Occipital lobe (tissue), 2 donors: ENCODE data around the gene JPH4. TPM values are rescaled to one million over a fixed set of nuclear protein-coding genes. Genes with fewer than 3 reads are reported as not detected.

Experiments
- DNase-seq: peaks from one replicate; lab custom pipeline; 2025; lab: John Stamatoyannopoulos, UW
- total RNA-seq: library from RNA; depleted of rRNA; stranded (reverse); fragments of >200 nt; gene quantifications from one replicate; pipeline ENCODE4 v1.2.3, GENCODE V29; 2014

The JPH4 gene
- total RNA-seq, 1 donor from 2014 or later = 28.9 TPM

GRCh38 chr14:23548351-23549318 lies 30.0 kb downstream of the JPH4 start:
- DNase-seq = no peak

GRCh38 chr14:23547924-23548323 lies 30.7 kb downstream of the JPH4 start:
- DNase-seq = no peak

DNA sequence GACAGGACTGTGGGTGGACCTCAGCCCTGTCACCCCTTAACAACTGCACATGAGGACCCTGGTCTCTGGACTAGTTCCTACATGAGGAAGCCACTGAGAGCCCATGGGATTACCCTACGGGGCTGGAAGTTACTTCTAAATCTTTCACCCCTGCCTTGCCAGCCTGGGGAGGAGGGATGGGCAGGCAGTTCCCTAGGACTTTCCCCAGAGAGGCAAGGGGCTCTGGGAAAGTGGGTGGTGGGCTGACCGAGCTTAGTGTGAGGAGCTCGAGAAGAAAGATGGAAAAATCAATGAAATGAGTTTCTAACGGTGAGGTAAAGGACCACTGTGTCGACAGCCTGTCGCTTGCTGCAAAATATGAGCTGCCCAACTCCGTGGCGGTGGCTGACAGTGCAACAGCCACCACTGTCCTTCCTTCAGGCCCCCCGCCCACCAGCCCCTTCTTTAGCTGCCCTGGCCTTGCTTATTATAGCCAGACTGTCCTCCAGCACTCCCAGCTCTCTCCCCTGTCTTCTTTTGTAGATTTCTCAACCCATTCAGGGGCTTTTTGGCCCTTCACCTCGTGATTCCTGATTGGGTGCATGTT lies 32.0 kb downstream of the JPH4 start:
- no peak for DNase-seq

DNA sequence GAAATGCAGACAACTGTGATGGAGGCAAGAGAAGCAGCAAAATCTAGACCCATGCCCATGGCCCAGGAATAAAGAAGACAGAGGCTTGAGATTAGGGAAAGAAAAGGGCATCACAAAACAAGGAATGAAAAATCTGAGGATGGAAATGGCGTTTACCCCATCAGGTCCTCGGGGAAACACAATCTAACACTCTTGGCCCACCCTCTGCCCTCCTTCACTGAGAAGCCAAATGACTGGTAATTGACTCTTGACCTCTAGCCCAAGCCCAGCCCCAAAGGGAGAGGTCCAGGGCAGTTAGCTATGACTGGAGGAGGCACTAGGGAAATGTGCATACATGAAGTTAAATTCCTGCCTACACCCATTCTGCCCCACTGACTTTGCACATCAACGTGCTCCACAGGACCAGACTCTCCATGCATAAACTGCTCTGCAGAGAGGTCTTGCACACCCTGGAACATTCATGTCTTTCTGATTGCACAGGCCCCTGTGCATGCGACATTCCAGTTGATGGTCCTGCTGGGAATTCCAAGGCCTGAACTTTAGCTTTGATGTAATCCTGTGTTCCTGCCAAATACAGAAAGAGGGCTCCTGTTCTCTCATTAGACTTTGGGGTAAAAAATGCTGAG lies 32.7 kb downstream of the JPH4 start:
- DNase-seq = no peak

DNA sequence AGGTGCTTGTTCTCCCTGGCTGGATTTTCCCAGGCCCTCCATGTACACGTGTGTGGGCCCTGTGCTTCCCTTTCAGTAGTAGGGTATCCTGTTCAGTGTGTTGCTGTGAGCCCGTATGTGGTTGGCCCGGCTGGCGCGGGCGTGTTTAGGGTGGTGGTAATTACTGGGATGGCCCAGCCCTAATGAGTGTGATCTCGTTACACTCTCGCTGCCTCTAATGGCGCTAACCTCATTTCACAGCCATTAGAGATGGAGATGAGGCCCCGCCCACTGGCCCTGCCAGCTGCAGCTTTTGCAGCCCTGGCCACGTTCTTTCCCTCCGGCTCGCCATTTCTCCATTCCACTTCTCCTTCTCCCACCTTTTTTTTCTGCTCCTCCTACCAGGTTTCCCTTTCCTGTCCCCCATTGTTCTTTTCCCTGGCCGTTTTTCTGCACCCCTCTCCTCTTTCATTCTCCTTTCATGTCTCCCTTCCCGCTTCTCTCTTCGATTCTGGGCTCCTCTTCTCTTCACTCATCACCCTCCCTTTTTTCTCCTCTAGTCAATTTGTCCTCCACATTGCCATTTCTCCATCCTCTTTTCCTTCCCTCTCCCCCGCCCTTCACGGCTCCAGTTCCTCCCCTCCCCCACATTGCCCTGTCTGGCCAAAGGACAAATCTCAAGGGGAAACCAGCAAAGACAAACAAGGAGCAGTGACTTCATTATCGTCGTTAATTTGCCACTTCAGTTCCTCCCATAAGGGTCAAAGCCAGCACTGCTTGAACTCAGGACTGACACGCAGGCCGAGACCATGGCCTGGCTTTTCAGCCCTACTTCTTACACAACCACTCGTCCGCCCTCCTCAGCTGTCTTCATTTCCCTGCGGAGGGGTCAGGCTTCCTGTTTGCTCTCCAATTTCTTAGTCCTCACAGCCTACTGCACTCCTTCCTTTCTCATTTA lies 33.8 kb downstream of the JPH4 start:
- DNase-seq = no peak

- DNase-seq = no peak
These were observed 35.2 kb downstream of the JPH4 start for GRCh38 chr14:23543403-23543802.

DNA sequence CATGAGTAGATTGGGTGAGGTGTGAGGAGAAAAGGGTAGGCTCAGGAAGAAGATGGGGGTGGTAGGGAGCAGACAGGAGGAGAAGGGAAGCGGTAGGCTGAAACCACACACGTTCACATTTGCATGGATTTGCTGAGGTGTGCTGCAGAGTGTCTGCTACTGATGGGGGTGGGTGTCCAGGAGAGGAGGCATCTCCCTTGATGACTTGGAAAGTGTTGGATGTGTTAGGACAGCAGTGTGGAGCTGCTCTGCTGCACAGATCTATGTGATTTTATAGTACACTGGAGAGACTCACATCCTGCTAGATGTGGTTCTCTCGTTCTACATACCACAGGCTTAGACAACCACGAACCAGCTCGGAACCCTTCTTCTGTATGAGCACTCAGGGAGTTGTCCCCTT lies 36.3 kb downstream of the JPH4 start:
- DNase-seq = no peak

GRCh38 chr14:23540141-23540469 lies 38.5 kb downstream of the JPH4 start:
- DNase-seq = no peak

GRCh38 chr14:23539248-23540140 lies 39.1 kb downstream of the JPH4 start:
- DNase-seq = no peak

GRCh38 chr14:23538785-23539184 lies 39.8 kb downstream of the JPH4 start:
- peak; percentile 48 for DNase-seq

DNA sequence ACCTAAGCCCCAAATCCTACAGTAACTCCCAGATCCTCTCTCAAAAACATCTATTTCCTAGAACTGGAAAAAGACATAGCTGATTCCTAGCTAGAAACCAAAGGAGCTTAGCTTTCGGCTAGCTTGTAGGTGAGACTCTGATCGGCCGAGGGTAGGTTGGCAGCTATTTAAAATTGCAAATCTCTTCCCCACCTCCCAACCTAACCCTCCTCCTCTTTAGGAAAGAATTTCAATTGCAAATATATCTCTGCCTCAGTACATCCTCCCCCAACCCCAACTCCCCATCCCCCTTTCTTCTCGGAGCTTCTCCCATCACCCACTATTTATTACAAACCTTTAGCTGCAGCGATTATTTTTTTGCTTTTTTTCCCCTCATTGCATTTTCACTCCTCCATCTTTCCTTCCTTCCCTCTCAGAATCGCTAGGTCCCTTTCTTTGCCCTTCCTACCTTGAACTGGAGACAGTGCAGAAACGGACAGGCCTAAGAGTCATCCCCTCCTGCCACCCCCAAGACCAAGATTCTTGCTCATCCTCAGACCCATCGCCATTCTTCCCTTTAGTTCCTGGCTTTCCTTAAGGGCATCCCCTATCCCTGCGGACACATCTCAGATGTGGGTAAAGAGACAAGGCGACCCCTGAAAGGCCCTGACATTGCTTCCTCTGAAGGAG lies 40.4 kb downstream of the JPH4 start:
- DNase-seq = no peak

- no peak for DNase-seq
These were observed 41.1 kb downstream of the JPH4 start for GRCh38 chr14:23537351-23538049.

- peak; percentile 11 for DNase-seq
These were observed 41.7 kb downstream of the JPH4 start for GRCh38 chr14:23536906-23537305.

GRCh38 chr14:23536494-23536893 lies 42.1 kb downstream of the JPH4 start:
- no peak for DNase-seq

DNA sequence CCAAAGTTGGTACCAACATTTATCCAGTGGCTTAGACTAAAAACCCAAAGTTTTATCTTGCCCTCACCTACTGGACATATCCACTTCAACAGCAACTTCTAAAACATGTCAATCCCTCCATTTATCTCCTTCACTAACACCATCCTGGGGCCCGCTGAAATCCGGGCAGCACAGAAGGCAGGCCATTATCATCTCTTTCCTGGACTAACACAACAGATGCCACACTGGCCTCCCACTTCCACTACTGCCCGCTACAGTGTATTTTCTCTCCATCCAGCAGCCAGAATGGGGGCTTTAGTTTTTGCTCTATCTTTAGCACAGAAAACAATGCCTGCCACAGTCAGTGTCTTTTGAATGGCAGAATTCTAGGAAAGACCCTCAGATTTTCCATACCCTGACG lies 42.6 kb downstream of the JPH4 start:
- no peak for DNase-seq

DNA sequence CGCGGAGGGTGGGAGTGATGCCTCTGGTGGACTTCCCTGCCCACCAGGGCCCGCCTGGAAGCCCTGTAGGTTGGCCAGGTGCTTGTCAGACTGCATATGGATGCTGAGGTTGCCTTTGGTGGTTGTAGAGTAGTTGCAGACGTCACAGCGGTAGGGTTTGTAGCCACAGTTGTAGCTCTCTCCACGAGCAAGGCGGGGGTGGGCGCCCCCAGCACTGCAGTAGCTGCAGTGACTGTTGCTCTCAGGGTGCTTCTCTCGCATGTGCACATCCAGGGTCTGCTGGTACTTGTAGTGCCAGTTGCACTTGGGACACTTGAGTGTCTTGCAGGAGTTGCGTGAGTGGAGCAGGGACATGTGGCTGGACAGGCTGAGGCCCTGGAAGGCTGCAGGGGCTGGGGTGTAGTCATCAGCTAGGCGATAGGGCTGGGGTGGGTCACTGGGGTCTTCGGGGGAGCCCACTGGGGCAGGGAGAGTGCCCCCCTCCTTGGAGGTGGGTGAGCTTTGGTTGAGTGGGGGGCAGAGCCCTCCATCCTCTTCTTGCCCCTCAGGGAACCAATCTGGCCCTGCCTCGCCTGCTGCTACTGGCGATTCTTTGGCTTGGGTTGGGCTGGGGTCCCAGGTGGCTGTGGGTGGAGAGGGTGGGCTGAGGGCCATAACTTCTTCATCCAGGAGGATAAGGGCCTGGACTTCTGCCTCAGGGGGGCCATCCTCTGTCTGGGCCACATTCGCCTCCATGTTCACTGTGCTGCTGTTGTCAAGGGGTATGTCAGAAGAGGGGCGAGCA lies 44.7 kb downstream of the JPH4 start:
- no peak for DNase-seq

DNA sequence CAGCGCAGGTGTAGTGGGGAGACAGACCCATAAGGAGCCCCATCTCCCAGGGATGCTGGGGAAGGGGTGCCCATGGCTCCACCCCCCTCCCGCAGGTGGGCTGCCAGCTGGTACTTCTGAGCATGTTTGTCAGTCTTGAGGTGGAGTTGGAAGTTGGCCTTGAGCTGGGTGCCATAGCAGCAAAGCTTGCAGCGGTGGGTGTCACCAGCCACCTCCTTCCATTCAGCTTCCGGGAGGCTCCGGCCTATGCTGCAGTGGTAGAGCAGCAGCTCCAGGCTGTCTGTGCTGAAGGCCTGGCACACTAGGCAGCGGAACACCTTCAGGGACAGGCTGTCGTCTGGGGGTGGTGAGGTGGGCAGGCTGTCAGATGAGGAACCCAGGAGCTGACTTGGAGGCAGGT lies 45.9 kb downstream of the JPH4 start:
- DNase-seq = no peak

DNA sequence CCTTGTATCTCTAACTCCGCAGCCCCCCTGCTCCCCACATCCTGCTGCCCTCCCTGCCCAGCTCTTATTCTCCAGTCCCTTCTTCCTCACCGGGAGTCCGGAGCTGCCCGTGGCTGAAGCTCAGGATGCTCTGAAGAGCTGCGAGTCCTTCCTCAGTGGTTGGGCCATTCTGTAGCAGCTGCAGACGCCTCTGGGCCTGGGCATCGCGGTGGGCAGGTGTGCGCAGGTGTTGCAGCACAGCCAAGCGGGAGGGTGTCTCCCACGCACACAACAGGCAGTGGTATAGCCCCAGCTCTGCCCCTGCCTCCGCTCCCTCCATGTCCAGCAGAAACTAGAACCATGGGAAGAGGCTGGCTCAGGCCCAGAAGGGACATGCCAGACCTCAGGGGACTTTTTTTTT lies 47.2 kb downstream of the JPH4 start:
- DNase-seq = no peak
